NCI-H2227 (cell line): ENCODE results near the gene PARD3.
"Not testable (repeated sequence)": the region's sequence is repeated elsewhere in the genome, so short reads cannot be mapped to it uniquely, and the experiment has no call there.

ENCODE experiments used
- DNase-seq: peaks from one replicate; lab custom pipeline; 2025; ENCODE audit not compliant: unreplicated experiment; lab: John Stamatoyannopoulos, UW

PARD3 gene

DNA sequence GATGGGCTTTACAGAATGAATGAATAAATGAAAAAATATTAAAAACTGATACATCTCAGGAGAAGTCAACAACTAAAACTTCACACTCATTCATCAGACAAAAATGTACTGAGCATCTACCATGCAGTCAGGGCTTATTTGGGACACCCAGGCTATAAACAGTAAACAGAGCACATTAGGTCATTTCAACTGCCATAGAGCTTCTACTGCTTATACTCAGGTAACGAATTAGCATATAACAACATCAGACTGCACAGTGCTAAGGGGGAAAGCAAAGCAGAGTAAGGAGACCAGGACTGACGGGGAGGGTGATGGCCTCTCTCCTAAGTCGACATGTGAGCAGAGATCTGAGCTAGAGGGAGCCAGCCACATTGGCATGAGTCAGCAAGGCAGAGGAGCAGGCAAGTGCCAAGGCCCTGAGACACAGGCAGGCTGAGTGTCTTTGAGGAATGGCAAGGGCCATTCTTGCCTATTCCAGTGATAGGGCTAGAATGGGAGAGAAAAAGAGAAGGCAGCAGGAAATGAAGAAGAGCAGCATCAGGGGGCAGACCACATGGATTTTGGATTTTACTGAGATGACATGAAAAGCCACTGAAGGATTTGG is 528.9 kb downstream of the PARD3 start:
- DNase-seq, result no peak

DNA sequence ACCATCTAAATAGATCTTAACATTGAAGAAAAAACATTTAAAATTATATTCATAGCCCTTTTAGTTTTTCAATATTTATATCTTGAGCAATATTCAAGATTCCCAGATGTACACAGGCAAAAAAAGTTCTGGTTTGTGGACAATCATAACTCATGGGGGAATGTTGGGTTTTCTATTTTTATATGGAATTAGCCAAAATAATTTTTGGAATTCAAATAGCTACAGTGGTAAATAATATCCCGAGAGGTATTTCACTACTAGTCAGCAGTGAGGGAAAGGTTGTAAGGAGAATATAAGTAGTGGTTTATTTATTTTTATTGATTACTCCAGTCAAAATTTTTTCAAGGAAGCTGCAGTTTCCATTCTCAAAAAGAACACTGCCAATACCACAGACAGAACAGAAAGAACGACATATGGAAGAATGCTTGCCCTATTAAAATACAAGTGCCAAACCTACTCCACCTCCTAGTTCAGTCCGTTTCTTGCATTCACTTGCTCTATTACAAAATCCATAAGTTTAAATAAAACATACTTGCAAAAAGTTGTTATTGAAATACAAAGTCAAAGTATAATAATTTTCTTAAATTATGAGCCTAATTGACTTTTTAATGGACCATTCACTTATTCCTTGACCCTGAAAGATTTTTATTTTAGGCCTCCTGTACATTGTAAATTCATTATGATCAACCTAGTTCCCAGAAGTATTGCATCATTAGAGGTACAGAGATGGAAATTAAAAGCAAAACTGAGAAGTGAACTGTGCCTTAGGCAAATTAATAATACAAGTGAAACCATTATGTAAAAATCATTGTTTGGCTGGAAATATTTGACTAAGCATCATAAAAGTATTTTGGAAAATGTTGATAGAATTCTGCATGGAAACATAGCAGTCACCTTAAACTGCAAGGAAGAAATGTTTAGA is 533.2 kb downstream of the PARD3 start:
- DNase-seq, result no peak

DNA sequence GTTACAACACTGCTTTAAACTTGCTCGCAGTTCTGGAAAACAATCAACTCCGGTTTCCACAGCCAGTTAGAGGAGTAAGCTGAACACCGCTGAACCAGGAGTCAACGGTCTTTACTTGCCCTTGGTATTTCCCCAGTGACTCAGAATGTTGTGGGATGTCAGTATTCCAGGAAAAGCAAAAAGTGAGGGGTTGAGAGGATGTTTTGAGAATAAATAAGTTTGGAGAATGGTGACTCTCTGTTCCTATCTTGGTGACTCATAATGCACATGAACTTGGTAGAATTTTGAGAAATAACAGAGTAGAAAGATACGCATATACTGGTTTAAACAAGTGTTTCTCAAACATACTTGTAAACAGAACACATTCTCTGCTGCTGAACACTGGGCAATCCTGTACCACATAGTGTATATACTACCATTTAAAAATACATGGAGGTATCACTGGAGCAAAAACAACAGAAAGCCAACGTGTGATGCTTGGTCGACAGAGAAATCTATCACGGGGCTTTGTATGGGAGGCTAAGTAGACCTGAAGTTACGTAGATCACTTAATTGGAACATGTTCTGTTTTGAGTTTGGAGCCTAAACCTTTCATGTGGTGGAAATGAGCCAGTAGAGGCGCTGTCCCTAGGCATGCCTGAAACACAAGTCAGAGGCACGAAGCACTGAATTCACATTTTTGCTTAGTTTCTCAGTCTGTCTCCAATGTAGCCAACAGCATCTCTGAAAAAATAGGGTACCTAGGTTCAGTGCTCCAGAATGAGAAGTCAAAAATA is 534.3 kb downstream of the PARD3 start:
- no peak for DNase-seq

DNA sequence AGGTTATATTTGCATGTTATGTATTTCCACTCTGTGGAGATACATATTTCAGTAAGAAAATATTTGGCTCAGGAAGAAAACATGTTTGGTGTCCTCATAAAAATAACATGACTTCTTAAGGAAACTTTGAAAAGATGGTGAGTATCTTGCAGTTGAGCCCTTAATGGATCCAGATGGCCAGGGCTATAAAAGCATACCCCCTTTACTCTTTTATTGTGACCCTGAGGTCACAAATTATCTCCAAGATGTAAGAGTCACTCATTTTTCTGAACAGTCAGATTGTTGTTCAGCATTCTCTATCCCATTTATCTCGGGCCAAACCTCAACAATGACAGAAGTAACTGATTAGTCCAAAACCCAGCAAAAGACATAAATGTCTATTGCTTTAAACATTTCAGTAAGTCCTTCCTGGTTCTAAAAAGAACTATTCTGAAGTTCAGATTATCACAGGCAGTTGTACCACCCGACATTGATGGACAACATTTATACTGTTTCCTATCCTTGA is 539.4 kb downstream of the PARD3 start:
- no peak for DNase-seq

DNA sequence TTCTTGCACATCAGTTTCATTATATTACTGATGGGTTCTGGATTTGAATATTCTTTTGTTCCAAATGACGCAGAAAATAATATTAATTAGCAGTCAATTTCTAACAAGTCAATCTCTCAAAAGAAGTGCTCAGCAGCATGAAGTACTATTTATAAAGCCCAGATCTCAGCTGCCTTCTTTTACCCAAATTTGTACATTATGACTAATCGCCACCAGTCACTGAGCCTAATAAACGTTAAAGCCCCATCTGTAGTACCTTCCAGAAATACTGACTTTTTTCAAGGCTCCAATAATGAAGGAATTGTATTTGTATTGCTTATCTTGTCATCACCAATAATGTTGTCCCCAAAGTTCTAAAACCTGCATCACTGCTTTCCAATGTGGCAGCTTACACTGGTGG is 540.2 kb downstream of the PARD3 start:
- no peak for DNase-seq

DNA sequence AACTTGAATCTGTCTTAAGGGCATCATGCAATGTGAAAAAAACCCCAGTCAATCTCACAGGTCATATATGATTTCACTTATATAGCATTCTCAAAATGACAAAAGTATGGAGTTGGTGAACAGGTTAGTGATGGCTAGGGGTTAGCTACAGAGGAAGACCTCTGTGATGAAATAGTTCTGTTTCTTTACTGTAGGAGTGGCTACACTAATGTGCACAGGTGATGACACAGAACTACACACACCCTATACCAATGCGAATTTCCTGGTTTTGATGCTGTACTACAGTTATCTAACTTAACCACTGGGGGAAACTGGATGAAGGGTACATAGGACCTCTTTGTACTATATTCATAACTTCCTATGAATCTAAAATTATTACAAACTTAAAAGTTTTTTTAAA is 541.8 kb downstream of the PARD3 start:
- DNase-seq, result no peak

DNA sequence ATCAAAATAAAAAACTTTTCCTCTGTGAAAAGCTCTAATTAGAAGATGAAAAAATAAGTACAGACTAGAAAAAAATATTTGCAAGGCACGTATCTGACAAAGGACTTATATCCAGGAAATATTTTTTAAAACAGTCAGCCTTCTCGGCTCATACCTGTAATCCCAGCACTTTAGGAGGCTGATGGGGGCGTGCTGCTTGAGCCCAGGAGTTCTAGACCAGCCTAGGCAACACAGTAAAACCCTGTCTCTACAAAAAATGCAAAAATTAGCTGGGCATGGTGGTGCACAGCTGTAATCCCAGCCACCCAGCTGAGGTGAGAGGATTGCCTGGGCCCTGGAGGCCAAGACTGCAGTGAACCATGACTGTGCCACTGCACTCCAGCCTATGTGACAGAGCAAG is 542.8 kb downstream of the PARD3 start:
- DNase-seq, result no peak

DNA sequence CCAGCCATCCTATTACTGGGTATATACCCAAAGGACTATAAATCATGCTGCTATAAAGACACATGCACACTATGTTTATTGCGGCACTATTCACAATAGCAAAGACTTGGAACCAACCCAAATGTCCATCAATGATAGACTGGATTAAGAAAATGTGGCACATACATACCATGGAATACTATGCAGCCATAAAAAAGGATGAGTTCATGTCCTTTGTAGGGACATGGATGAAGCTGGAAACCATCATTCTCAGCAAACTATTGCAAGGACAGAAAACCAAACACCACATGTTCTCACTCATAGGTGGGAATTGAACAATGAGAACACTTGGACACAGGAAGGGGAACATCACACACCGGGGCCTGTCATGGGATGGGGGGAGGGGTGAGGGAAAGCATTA is 546.7 kb downstream of the PARD3 start:
- DNase-seq, result not testable (repeated sequence)

DNA sequence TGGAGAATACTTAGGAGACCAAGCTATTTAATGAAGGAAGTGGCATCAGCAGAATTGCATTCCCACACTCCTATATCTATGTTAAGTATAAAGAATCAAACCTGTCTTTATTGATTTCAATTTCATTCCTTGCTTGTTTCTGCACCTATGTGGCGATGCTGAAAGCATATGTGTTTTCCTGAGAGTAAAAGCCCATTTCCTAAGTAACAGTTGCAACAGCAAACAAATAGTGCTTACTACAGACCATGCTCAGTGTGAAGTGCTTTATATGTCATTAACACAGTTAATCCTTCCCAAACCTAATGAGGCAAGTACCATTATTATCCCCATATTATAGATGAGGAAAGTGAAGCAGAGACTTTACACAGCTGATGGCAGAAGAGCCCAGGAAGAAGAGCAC is 552.1 kb downstream of the PARD3 start:
- DNase-seq, result peak; percentile 4

DNA sequence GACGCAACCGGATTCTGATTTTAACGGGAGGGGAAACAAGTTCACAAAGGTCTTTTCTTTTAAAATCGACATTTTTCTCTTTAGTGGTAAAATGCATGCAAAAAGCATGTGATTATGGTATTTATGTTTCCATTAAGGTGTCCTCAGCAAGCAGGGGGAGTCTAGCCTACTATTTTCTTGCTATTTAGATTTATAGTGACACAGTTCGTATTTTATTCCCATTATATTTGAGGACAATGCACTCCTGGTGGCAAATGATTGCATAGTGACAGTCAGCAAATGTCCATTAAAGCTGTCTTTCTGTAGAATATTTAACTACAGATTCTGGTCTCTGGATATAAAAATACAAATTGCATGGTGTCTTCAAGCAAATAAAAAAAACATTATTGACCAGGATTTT is 554.2 kb downstream of the PARD3 start:
- peak; percentile 87 for DNase-seq

DNA sequence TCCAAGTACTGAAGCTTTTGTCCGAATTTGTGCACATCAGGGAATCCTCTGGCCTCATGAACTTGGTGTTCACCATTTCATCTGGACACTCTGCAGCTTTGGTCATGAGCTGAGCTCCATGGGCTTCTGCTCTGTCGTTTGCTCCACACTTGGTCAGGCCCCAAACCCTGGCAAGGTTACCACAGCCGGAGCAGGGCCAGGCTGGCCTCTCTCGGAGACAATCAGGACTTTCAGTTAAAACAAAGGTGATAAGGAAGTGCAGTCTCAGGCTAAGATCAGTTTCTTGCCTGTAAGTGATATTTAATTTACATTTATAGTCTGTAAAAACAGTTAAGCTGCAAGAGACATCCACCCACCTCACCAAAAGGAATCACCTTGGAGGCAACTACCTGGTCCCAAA is 558.9 kb downstream of the PARD3 start:
- no peak for DNase-seq

DNA sequence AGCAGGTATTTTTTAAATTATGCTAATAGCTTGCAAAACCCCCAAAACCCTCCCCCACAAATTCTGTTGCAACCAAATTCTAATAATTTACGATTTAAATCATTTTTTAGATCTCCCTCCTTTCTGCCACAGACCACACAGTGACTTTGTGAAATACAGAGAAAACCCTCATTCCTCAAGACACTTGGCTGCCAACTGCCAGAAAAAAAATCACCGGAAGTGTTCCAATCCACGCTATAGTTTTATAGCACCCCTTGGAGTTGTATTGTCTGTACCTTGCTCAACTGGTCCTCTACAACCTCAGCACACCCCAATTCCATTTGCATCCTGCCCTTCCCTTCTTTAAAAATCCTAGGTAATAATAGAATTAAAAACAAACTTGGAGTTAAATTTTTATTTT is 560.1 kb downstream of the PARD3 start:
- no peak for DNase-seq

DNA sequence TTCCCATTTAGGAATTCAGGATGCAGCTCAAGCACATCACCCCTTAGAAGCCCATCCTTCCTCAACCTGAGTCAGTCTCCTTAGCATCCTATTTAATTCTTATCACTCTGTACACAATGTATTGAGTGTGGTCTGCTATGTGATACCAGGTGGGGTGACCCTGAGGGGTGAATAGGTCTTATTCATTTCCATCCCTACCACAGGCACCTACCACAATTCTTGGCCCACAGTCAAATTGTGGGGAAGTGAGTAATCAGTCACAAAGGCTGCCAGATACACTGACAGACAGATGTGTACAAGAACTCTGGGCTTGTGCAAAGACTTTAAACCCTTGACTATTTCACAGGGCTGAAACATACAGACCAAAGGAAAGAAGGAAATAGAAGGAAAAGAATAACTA is 560.5 kb downstream of the PARD3 start:
- DNase-seq, result no peak

DNA sequence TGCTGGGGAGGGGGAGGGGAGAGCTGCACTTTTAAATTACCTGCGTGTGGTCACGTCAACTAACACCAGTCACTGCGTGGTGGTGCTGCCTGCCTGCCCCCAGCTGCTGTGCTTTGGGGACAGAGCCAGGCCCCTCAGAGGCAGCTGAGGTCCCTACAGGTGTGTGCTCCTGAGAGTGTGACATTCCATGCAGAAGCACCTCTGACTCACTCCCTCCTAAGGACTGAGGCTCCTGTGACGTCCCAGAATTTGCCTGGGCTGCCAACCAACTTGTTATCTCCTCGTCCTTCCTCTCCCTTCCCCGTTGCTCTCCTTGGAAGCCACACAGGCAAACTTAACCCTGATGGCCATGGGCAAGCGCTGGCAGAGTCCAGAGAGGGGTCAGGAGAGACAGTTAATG is 563.0 kb downstream of the PARD3 start:
- no peak for DNase-seq

DNA sequence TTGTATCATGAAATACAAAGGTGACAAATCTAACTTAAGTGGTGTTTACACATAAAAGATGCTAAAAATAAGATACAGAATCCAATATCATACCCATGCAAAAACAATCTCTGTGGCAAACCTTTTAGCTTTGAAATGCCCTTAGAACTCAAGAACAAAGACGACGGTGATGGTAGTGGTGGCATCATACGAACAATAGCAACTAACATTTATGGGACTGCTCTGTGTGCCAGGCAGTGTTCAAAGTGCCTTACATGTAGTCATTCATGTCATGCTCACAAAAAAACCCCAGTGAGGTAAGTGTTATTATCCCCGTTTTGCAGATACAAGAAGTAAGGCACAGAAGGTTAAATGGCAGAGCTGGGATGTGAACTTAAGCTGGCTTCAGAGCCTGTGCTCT is 563.9 kb downstream of the PARD3 start:
- no peak for DNase-seq

DNA sequence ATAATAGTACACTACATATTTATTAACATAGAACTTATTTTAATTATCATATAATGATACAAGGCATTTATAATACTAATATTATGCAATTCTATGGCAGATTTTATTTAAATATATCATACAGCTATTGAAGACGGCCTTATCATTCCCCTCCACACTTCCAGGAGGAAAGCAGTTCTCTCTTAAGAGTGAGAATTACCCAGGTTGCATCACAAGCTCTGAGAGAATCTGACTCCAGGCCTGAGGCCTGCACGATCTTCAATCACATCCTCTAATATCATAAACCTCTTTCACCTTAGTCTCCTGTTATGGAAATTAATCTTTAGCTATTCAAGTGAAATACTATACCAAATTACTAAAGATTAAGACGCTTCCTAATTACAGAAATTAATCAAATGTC is 564.4 kb downstream of the PARD3 start:
- DNase-seq, result no peak

DNA sequence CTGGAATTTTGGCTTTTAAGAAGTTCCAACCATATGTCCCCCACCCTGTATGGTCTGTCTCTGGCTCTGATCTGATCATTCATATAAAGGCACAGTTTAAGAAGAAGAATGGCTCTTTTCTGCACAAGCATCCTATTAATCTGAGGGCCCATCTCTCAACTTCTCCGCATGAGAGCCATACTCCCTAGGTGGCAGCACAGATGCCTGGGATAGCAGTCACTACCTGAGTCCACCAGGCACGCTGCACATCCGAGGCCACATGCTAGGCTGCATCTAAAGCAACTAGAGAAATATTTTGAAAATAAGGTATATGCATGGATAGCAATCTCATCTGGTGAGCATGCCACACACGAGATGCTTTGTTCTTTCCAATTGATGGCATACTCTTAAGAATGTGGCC is 565.5 kb downstream of the PARD3 start:
- DNase-seq, result peak; percentile 21

DNA sequence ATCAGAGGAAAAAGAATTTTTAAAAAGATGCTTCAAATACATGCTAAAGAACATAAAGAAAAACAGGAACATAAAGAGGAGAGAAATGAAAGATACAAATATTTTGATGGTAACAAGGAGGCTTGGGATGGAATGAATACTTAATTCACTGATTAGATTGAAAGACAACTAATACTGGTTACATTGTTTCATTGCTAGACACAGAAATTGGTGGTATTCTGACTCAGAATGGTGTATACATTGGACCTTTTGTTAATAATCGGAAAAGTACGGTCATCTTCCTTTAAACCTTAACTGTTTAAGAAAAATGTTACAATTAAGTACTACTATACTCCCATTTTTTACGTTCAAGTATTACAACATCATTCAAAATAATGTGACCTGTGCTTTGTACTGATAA is 567.5 kb downstream of the PARD3 start:
- DNase-seq, result no peak

DNA sequence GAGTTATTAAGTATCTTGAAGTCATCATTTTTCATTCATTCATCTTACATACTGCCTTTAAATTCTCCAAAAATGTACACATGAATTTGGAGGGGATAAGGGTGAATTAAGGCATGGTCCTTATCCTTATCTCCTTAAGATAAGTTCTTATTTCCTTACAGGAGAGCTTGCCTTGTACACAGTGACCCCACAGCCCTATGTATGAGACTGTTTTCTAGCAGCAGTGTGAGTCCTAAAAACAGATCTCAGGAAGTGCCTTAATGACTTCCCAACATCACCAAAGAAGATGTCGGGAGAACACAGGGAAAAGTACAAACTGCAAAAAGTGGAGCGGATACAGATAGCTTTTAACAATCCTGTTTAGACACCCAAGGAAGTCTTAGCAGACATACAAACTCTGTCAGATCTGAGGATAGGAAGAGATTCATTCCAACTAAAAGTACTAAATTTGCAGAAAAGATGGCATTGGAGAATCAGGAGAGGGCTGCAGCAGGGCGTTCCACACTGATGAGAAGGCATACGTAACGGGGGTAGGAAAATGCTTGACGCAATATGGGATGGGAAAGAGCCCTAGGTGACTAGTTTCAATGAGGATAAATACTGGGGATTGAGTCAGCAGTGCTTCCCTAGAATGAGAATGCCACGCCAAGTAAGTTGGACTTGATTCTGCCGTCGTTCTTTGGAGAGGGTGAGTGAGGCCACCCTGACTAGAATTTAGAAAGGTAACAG is 570.2 kb downstream of the PARD3 start:
- DNase-seq, result no peak

DNA sequence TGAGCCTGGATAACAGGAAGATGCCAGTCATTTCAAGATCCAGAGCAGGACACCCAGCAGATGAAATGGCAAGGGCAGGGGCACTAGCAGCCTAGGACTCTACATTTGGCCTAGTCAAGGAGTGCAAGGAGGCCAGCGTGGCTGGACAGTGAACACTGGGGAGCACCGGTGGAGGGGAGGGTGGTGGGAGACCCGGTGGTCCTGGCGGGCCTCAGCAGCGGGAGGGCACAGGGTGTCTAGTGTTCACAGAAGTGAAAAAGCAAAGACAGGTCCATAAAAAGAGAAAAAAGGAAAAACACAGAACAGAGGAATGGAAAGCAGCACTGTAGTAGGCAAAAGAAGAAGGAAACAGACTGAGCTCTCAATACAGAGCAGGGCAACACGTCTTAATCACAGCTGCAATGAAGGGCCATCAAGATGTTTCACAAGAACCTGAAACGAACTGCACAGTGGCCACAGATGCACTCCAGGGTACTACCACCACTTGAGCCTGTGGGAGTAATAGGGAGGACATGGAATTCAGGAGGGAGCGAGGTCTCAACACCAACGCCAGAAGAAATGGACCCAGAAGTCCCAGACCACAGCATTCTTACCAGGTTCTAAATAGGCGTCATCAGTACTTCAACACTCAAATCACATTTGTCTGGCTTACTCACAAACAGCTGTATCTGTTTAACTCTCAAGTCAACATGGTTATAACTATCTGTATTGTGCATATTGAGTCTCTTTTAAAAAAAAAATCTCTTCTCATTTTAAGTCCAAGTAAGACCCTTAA is 573.7 kb downstream of the PARD3 start:
- DNase-seq, result no peak
